ENCODE data around the gene RPL11. TPM values are rescaled to one million over a fixed set of nuclear protein-coding genes. Genes with fewer than 3 reads are reported as not detected.

Gene RPL11
- total and polyA plus RNA-seq, 2 experiments from 2014 or later, result 1,126 to 1,484 TPM

DNA sequence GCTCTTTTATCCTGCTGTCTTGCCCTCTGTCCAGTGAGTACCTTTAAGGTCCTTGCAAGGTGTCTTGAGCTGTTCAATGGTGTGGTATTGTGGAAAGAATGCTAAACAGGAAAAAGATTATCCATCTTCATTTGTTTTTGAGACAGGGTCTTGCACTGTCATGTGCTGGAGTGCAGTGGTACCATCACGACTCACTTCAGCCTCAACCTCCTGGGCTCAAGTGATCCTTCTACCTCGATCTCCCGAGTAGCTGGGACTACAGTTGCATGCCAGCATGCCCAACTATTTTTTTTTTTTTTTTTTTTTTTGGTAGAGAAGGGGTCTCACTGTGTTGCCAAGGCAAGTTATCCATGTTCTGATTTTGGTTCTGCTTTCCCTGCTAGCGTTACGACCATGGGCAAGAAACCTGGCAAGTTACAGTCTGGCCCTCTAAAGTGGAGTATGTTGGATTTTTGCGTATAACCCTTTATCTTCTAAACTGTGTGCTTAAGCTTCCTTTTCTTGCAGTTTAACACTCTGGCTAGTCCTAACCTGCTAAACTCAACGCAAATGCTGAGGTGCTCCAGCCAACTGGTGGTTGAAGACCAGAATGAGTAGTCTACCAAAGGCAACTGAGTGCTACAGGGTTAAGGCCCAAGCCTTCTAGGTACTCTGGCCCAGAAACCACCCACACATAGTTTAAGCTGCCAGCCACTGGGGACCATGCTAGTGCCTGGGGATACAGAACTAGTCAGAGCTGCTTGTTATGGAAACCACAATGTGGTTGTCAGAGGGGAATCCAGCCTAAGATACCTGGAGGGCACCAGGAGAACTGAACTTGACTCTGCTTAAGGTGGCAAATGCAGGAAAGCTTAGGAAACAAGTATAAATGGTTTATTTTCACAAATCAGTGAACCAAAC is 7.9 kb downstream of the RPL11 start:
- H3K4me3 Mint-ChIP-seq, result no peak overlapping the region
- Histone ChIP-seq H3K36me3 (ENCODE audit: insufficient read depth) (peaks cover 79% of the 10 kb centered on the region), H3K27me3 (ENCODE audit: insufficient read depth) (no peaks in the 10 kb centered on the region), H2AFZ (no peak overlapping the region), H3K4me3 (no peak overlapping the region), H3K4me2 (no peak overlapping the region), H3K9me2 (ENCODE audit: insufficient read depth) (no peaks in the 10 kb centered on the region), H3K4me1 (ENCODE audit: insufficient read depth) (peaks cover 12% of the 10 kb centered on the region), H3K27ac (ENCODE audit: low read depth) (peak overlapping the region; percentile 84; the same call in 1 of the 2 replicates), H3F3A (replicated peaks; ENCODE audit: low read depth) (peaks cover 62% of the 10 kb centered on the region), H3K79me2 (replicated peaks; ENCODE audit: insufficient read depth) (peaks cover 94% of the 10 kb centered on the region), H4K20me1 (replicated peaks; ENCODE audit: insufficient read depth) (peaks cover 78% of the 10 kb centered on the region)
- DNase-seq (ENCODE audit: low spot score) (no peak), ATAC-seq (peak; percentile 24)
- peaks cover 90% of the 10 kb centered on the region for H3K36me3 Mint-ChIP-seq (ENCODE audit: low read depth)
- H3K27ac Mint-ChIP-seq, result peak overlapping the region; percentile 62; the same call in 1 of the 2 replicates
- no peaks in the 10 kb centered on the region for H3K9me3 Mint-ChIP-seq
- peaks cover 23% of the 10 kb centered on the region for H3K4me1 Mint-ChIP-seq
- peaks cover 10% of the 10 kb centered on the region for H3K27me3 Mint-ChIP-seq (ENCODE audit: insufficient read depth, low read depth, poor library complexity)
- TF ChIP-seq, protein P1, sequence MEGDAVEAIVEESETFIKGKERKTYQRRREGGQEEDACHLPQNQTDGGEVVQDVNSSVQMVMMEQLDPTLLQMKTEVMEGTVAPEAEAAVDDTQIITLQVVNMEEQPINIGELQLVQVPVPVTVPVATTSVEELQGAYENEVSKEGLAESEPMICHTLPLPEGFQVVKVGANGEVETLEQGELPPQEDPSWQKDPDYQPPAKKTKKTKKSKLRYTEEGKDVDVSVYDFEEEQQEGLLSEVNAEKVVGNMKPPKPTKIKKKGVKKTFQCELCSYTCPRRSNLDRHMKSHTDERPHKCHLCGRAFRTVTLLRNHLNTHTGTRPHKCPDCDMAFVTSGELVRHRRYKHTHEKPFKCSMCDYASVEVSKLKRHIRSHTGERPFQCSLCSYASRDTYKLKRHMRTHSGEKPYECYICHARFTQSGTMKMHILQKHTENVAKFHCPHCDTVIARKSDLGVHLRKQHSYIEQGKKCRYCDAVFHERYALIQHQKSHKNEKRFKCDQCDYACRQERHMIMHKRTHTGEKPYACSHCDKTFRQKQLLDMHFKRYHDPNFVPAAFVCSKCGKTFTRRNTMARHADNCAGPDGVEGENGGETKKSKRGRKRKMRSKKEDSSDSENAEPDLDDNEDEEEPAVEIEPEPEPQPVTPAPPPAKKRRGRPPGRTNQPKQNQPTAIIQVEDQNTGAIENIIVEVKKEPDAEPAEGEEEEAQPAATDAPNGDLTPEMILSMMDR (conservative IDR thresholded peaks at IDR 0.05; ENCODE audit: low read depth in 2 of 2), result no peak
- peak; percentile 40 for TF ChIP-seq EZH2phosphoT487 (IDR thresholded peaks at IDR 0.05; ENCODE audit: unreplicated experiment)

DNA sequence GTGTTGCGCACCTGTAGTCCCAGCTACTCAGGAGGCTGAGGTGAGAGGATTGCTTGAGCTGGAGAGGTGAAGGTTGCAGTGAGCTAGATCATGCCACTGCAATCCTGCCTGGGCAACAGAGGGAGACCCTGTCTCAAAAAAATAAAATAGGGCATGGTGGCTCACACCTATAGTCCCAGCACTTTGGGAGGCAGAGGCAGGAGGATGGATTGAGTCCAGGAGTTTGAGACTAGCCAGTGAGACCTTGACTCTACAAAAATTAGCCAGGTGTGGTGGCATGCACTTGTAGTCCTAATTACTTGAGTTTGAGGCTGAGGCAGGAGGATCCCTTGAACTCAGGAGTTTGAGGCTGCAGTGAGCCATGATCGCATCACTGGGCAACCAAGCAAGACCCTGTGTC is 9.7 kb downstream of the RPL11 start:
- Histone ChIP-seq H3K9me2 (ENCODE audit: insufficient read depth) (no peaks in the 10 kb centered on the region), H3K79me2 (replicated peaks; ENCODE audit: insufficient read depth) (peaks cover 87% of the 10 kb centered on the region), H3F3A (replicated peaks; ENCODE audit: low read depth) (peaks cover 47% of the 10 kb centered on the region), H3K4me1 (ENCODE audit: insufficient read depth) (no peaks in the 10 kb centered on the region; the same call in 1 of the 2 replicates), H3K27ac (ENCODE audit: low read depth) (peak overlapping the region; percentile 79; the same call in 1 of the 2 replicates), H3K4me2 (no peak overlapping the region), H3K4me3 (no peak overlapping the region), H3K36me3 (ENCODE audit: insufficient read depth) (peaks cover 63% of the 10 kb centered on the region), H2AFZ (no peak overlapping the region), H4K20me1 (replicated peaks; ENCODE audit: insufficient read depth) (peaks cover 69% of the 10 kb centered on the region), H3K27me3 (ENCODE audit: insufficient read depth) (no peaks in the 10 kb centered on the region)
- H3K9me3 Mint-ChIP-seq, result no peaks in the 10 kb centered on the region
- no peak for ATAC-seq
- peaks cover 6% of the 10 kb centered on the region for H3K27me3 Mint-ChIP-seq (ENCODE audit: insufficient read depth, low read depth, poor library complexity)
- H3K4me1 Mint-ChIP-seq, result peaks cover 5% of the 10 kb centered on the region; the same call in 1 of the 3 replicates
- H3K36me3 Mint-ChIP-seq (ENCODE audit: low read depth), result peaks cover 76% of the 10 kb centered on the region
- H3K27ac Mint-ChIP-seq, result no peak overlapping the region; the same call in 1 of the 2 replicates
- peak; percentile 9; the same call in 1 of the 2 replicates for TF ChIP-seq POLR2AphosphoS5 (IDR thresholded peaks at IDR 0.05; ENCODE audit: low read depth)
- TF ChIP-seq, protein P1 (conservative IDR thresholded peaks at IDR 0.05; ENCODE audit: low read depth in 2 of 2), result no peak
- TF ChIP-seq NANOG (IDR thresholded peaks at IDR 0.05; ENCODE audit: borderline replicate concordance), result no peak
- no peak for TF ChIP-seq ZNF114 (CRISPR knock-in tag; IDR thresholded peaks at IDR 0.05)
- no peak overlapping the region for H3K4me3 Mint-ChIP-seq
- DNase-seq (ENCODE audit: low spot score), result no peak
